Central memory CD8-positive, alpha-beta T cell (primary cell): Measurements from ENCODE around the gene MAP7D3.
A peak's percentile ranks its signal among the peaks of the same experiment; 100 is the strongest.
"Not testable (repeated sequence)": the region's sequence is repeated elsewhere in the genome, so short reads cannot be mapped to it uniquely, and the experiment has no call there.

Source experiments
- ATAC-seq: fragments of 150-1000 bp; cut with Tn5 transposase; replicated peaks from 2 replicates; pipeline ENCODE4 v1.10.0; 2022; ENCODE audit warnings: mild to moderate bottlenecking, moderate FRiP score, moderate number of reproducible peaks; ENCODE audit not compliant: poor library complexity, severe bottlenecking; ENCODE audit errors: extremely low read depth
- DNase-seq, 2 donors: peaks; one replicate each; pipeline ENCODE4 v3.0.0; 2021; ENCODE audit warnings: low spot score in 2 of 2
- H3K27ac Mint-ChIP-seq: one replicate; pipeline ENCODE4 v1.8.0; 2022; ENCODE audit warnings: low read depth, mild to moderate bottlenecking, moderate library complexity, mixed read lengths
- H3K27me3 Mint-ChIP-seq: one replicate; pipeline ENCODE4 v1.8.0; 2022; ENCODE audit warnings: mixed read lengths
- H3K36me3 Mint-ChIP-seq: one replicate; pipeline ENCODE4 v1.8.0; 2022; ENCODE audit warnings: mild to moderate bottlenecking, moderate library complexity, mixed read lengths; ENCODE audit not compliant: insufficient read depth
- H3K4me1 Mint-ChIP-seq: one replicate; pipeline ENCODE4 v1.8.0; 2022; ENCODE audit warnings: mixed read lengths
- H3K4me3 Mint-ChIP-seq: one replicate; pipeline ENCODE4 v1.8.0; 2022; ENCODE audit warnings: mild to moderate bottlenecking, moderate library complexity, mixed read lengths
- H3K9me3 Mint-ChIP-seq: one replicate; pipeline ENCODE4 v1.8.0; 2022; ENCODE audit warnings: mixed read lengths

Gene MAP7D3

DNA sequence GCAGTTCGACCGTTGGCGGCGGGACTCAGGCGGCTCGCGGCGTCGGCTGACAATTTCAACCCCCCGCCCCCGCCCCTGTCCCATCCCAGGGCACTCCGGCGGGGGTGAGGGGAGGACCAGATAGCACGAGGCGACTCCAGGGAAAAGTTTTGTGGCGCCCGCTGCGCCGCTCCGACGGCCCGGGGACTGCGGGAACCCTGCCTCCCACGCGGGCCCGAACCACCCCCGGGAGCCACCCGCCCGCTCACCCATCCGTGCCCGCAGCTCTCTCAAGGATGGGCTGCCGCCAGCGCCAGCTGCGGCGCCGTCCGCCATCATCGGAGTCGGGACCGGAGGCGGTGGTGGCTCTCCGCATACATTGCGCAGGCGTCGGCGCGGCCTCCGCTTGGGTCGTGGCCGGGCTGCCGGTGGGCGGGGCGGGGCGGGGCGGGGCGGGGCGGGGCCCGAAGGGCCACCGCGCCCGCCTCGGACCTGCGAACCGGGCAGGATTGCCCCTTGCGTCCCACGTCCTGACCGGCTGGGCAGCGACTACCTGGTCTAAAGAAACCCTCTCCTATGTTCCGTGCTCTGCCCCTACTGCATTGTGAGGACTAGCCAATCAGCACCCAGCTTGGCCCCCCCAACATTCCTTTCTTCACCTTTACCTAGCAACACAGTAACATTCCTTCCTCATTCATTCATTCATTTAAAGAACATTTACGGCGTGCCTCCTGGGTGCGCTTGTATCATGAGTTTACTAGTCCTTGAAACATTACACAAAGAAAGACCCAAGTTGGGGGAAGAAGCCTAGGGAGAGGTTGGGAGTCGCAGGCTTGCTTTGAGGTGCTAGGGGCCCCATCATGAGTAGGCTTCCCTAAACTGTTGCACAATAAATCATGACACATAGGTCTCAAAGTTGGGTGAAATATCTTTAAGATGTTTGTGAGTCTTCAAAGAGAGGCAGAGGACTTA lies at the start of gene MAP7D3:
Gene MAP7D3 (minus strand): TSS at position 360 of the 951 bp plus-strand sequence. CDS start 42 bp downstream, at position 318.
- ATAC-seq = peak; percentile 85
- peaks cover 5% of the 10 kb centered on the region for H3K4me1 Mint-ChIP-seq

DNA sequence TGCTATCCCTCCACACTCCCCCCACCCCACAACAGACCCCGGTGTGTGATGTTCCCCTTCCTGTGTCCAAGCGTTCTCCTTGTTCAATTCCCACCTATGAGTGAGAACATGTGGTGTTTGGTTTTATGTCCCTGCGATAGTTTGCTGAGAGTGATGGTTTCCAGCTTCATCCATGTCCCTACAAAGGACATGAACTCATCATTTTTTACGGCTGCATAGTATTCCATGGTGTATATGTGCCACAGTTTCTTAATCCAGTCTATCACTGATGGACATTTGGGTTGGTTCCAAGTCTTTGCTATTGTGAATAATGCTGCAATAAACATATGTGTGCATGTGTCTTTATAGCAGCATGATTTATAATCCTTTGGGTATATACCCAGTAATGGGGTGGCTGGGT lies 49.5 kb upstream of the MAP7D3 start, which contains the start of gene ADGRG4:
Gene ADGRG4 (plus strand): TSS at position 243 of the 400 bp plus-strand sequence. CDS start 7,815 bp downstream, outside the sequence.
- not testable (repeated sequence) for ATAC-seq, H3K4me3 Mint-ChIP-seq, H3K36me3 Mint-ChIP-seq, H3K27me3 Mint-ChIP-seq, H3K9me3 Mint-ChIP-seq, H3K27ac Mint-ChIP-seq, DNase-seq, H3K4me1 Mint-ChIP-seq

More for the DNA sequence above, at the start of gene MAP7D3:
- no peaks in the 10 kb centered on the region for H3K9me3 Mint-ChIP-seq
- H3K4me3 Mint-ChIP-seq = peak within 1 kb of the TSS; percentile 78
- peak; percentile 28 to 33 for DNase-seq
- no peaks in the 10 kb centered on the region for H3K27me3 Mint-ChIP-seq
- peak within 1 kb of the TSS; percentile 11 for H3K27ac Mint-ChIP-seq
- H3K36me3 Mint-ChIP-seq = peaks cover 4% of the 10 kb centered on the region

GRCh38 chrX:136295380-136295779 lies 44.2 kb upstream of the MAP7D3 start:
- Mint-ChIP-seq H3K27me3 (peaks cover 7% of the 10 kb centered on the region), H3K4me3 (no peak overlapping the region), H3K9me3 (no peaks in the 10 kb centered on the region), H3K4me1 (no peaks in the 10 kb centered on the region), H3K27ac (no peak overlapping the region), H3K36me3 (no peaks in the 10 kb centered on the region)
- ATAC-seq = no peak
- no peak for DNase-seq

DNA sequence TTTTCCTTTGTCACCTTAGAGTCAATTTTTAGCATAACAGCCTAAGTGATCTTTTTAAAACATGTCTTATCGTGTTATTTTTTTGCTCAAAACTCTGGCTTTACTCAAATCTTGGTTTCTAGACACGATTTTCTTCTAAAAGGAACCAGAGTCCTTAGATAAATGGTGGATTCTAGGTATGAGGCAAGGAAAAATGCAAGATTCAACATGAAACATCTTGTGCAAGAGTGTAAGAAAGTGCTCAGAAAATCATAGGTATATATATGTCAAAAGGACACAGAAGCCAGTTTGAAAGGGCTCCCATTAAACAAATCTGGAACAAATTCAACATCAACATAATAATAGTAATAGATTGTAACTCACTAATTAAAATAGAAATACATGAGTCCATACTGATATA lies 41.5 kb upstream of the MAP7D3 start:
- H3K4me3 Mint-ChIP-seq = no peak overlapping the region
- no peaks in the 10 kb centered on the region for H3K36me3 Mint-ChIP-seq
- no peaks in the 10 kb centered on the region for H3K4me1 Mint-ChIP-seq
- DNase-seq (no peak), ATAC-seq (no peak)
- H3K27ac Mint-ChIP-seq = no peak overlapping the region
- H3K9me3 Mint-ChIP-seq = no peaks in the 10 kb centered on the region
- peaks cover 7% of the 10 kb centered on the region for H3K27me3 Mint-ChIP-seq

DNA sequence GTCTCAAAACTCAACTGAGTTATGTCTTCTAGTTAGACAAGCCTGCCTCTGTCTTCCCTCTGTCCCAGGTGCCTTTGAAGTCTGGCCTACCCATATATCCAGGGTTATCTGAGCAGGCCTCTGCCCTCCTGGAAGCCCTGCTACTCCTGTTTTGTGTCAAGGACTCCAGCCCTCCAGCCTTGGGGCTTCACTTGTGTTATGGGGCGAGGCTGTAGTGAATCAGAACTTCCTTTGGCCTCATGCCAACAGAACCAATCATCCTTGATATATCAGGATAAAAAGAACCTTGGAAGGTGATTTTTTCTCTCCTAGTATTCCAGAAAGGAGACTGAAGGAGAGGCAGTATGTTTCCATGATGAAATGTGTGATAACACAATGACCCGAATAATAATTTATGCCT lies 40.6 kb upstream of the MAP7D3 start:
- H3K36me3 Mint-ChIP-seq = no peaks in the 10 kb centered on the region
- no peaks in the 10 kb centered on the region for H3K9me3 Mint-ChIP-seq
- H3K4me3 Mint-ChIP-seq = no peak overlapping the region
- no peaks in the 10 kb centered on the region for H3K4me1 Mint-ChIP-seq
- H3K27ac Mint-ChIP-seq = no peak overlapping the region
- peaks cover 7% of the 10 kb centered on the region for H3K27me3 Mint-ChIP-seq
- no peak for ATAC-seq
- DNase-seq = no peak

DNA sequence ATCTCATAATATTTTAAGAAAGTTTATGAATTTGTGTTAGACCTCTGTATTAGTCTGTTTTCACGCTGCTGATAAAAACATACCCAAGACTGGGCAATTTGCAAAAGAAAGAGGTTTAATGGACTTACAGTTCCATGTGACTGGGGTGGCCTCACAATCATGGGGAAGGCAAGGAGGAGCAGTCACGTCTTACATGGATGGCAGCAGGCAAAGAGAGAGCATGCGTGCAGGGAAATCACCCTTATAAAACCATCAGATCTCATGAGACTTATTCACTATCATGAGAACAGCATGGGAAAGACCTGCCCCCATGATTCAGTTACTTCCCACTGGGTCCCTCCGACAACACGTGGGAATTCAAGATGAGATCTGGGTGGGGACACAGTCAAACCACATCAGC lies 35.2 kb upstream of the MAP7D3 start:
- not testable (repeated sequence) for H3K4me3 Mint-ChIP-seq, H3K27ac Mint-ChIP-seq, H3K9me3 Mint-ChIP-seq, H3K36me3 Mint-ChIP-seq, DNase-seq, ATAC-seq, H3K4me1 Mint-ChIP-seq, H3K27me3 Mint-ChIP-seq

DNA sequence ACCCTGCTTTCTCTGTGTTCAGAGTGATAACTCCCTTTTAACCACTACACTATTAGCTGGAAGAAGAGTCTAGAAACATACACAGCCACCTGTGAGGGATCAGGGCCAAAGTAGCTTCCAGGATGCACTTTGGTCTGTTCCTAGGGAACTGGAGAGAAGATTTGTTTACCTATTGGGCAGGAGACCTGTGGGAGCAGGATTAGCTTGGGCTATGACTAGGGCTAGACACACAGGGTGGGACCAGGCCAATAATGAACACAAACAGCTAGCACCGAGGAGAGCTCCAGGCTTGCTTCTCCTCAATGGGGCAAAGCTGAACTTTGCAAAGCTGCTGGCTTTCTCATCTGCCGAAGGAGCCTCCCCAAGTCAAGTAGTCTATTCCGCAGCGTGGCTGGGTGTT lies 24.4 kb upstream of the MAP7D3 start:
- Mint-ChIP-seq H3K9me3 (no peaks in the 10 kb centered on the region), H3K27me3 (no peaks in the 10 kb centered on the region), H3K4me3 (no peak overlapping the region), H3K36me3 (peaks cover 1% of the 10 kb centered on the region), H3K27ac (no peak overlapping the region), H3K4me1 (peaks cover 5% of the 10 kb centered on the region)
- DNase-seq = no peak
- ATAC-seq = no peak

GRCh38 chrX:136273986-136274385 lies 22.8 kb upstream of the MAP7D3 start:
- DNase-seq = no peak
- no peak for ATAC-seq
- Mint-ChIP-seq H3K4me3 (no peak overlapping the region), H3K27ac (no peak overlapping the region), H3K36me3 (peaks cover 1% of the 10 kb centered on the region), H3K4me1 (peaks cover 5% of the 10 kb centered on the region), H3K27me3 (no peaks in the 10 kb centered on the region), H3K9me3 (no peaks in the 10 kb centered on the region)

DNA sequence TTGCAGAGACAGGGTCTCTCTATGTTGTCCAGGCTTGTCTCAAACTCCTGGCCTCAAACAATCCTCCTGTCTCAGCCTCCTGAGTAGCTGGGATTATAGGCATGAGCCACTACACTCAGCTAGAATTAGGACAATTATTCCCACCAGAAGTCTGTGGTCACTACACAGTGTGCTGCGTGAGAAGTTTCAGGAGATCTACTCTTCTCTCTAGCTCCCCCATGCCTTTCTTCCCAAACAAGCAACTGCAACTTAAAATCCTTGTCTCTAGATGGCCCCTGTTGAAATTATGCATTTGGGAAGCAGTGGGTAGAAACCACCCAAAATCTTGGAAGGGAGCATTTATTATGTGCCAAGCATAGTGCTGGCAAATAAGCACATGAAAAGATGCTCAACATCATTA lies 21.1 kb upstream of the MAP7D3 start:
- Mint-ChIP-seq H3K4me3 (no peak overlapping the region), H3K27ac (no peak overlapping the region), H3K9me3 (no peaks in the 10 kb centered on the region), H3K36me3 (peaks cover 1% of the 10 kb centered on the region), H3K4me1 (peaks cover 5% of the 10 kb centered on the region), H3K27me3 (no peaks in the 10 kb centered on the region)
- DNase-seq (no peak), ATAC-seq (no peak)

DNA sequence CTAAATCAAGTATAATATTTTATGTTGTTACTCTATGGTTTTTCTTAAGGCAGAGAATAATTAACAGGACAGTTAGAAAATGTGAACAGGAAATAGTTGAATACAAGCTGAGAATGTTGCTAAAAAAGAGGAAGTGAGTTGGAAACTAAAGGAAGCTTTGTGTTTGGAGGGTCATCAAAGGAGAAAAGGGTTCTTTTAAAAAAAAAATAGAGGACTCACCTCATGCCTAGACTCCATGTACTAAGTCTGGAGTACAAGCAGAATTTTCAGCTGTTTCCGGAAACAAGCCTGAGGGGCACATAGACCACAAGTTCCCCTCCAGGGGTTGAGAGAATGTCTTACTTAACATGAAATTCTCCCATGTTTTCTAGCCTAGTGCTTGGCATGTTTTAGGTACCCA lies 20.1 kb upstream of the MAP7D3 start:
- no peak for ATAC-seq
- no peak overlapping the region for H3K4me3 Mint-ChIP-seq
- H3K27ac Mint-ChIP-seq = no peak overlapping the region
- no peaks in the 10 kb centered on the region for H3K27me3 Mint-ChIP-seq
- peaks cover 5% of the 10 kb centered on the region for H3K4me1 Mint-ChIP-seq
- no peaks in the 10 kb centered on the region for H3K9me3 Mint-ChIP-seq
- peaks cover 1% of the 10 kb centered on the region for H3K36me3 Mint-ChIP-seq
- DNase-seq = no peak

GRCh38 chrX:136269921-136270320 lies 18.7 kb upstream of the MAP7D3 start:
- ATAC-seq (no peak), DNase-seq (no peak)
- H3K36me3 Mint-ChIP-seq = peaks cover 1% of the 10 kb centered on the region
- no peaks in the 10 kb centered on the region for H3K27me3 Mint-ChIP-seq
- peaks cover 5% of the 10 kb centered on the region for H3K4me1 Mint-ChIP-seq
- H3K9me3 Mint-ChIP-seq = no peaks in the 10 kb centered on the region
- H3K27ac Mint-ChIP-seq = no peak overlapping the region
- H3K4me3 Mint-ChIP-seq = no peak overlapping the region

DNA sequence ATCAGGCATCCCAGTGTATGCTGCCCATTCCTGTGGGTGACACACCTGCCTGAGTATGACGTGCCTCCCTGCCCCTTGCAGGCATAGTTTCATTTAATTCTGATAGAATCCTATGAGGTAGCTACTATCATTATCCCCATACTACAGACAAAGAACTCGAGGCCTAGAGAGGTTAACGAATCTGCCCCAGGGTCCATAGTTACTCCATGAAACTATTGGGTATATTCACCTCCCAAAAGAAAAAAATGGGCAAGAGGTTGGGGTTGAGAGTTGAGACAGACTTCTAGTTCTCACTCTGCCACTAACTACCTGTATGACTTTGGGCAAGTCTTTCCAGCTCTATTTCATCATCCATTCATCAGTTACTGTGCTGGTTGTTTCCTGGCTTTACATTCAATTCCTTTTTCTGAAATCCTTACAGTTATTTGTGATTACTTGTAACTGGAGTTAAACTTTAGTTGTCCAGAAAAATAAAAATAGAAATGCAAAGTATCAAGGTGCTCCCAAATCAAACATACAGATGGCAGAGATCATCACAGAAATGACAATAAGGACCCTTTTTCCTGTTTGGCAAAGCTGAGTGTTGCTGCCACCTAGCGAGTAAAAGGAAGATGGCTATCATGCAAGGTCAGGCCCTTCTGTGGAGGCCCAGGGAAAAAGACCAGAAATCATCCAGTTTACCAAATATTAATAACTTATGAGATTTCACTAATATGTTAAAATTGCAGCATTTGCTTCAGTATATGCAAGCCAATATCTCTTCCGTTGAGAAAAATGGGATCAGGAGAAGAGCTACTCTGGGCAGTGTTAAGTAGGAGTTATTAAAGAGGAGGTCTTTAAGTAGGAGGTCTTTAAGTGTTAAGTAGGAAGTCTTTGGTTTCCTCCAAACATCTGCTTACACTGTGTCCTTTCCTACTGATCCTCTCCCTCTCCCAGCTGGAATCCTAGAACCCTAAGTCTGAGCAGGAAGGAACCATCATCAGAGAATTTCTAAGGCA lies 17.1 kb upstream of the MAP7D3 start:
- DNase-seq (peak in 1 of 2 donors; percentile 10), ATAC-seq (no peak)
- Mint-ChIP-seq H3K27ac (no peak overlapping the region), H3K4me1 (peaks cover 2% of the 10 kb centered on the region), H3K27me3 (no peaks in the 10 kb centered on the region), H3K36me3 (no peaks in the 10 kb centered on the region), H3K4me3 (no peak overlapping the region), H3K9me3 (no peaks in the 10 kb centered on the region)
